GM19238 (cell line): Measurements from ENCODE around the gene LGALS9.
"Not testable (repeated sequence)": the region's sequence is repeated elsewhere in the genome, so short reads cannot be mapped to it uniquely, and the experiment has no call there.

ENCODE experiments used
- DNase-seq: peaks from one replicate; pipeline ENCODE4 v3.0.0; 2011; ENCODE audit warnings: low spot score; ENCODE audit not compliant: insufficient read length

LGALS9 gene

DNA sequence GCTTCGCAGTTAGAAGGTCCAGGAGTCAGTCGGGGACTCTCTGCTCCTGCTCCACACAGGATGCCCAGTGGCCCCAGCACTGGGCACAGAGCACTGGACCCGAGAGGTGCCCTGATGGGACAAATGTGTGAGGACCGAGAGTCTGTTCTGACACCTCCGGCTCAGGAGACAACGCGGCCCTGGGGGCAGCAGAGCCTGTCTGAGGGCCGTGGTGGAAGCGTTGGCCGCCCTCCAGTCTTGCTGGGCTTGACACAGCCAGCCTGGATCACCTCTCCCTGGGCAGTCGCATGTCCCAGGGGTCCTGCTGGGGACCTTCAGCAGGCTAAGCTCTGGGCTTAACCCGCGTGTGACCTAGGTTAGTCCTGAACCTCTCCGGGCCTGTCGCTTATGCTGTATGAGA is 23.1 kb downstream of the LGALS9 start:
- DNase-seq, result no peak

DNA sequence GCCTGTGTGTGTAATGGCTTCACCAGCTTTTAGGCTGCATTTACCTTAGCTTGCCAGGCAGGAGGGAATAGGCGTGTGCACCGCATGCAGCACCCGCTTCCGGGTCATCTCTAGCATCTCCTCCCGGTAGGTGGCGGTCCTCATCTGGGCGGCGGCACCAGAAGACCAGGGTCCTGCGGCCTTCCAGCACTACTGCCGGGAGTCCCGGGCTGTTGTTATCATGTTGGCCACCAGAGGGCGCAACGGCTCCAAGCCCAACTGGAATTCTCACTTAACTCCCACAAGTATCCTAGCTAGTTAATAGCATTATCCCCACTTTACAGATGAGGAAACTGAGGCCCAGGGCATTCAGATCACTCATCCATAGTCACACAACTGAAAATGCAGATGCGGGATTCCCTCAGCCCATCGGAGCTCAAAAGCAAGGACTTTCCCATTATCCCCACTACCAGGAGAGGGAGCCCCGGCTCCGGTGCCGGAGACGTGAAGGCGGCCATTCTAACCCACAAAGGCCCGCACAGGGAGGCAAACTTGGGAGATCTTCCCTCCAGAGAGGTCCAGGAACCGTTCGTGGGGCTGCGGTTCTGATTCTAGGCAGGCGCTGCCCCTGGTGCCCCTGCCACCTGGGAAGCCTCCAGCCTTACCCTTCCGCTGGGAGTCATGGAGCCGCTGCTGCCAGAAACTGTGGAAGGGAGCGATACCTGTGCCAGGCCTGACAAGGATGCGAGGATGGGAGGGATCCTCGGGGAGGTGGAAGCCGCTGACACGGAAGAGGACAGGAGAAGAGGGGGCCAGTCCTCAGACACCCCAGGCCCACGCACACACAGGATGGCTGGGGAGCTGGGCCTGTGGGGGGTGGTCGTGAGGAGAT is 23.9 kb downstream of the LGALS9 start:
- peak; percentile 89 for DNase-seq

- DNase-seq, result not testable (repeated sequence)
Measured at GRCh38 chr17:27655525-27656111, 24.6 kb downstream of the LGALS9 start.

- not testable (repeated sequence) for DNase-seq
Measured at GRCh38 chr17:27656620-27657019, 25.6 kb downstream of the LGALS9 start.

- DNase-seq, result no peak
Measured at GRCh38 chr17:27657620-27658019, 26.6 kb downstream of the LGALS9 start.

DNA sequence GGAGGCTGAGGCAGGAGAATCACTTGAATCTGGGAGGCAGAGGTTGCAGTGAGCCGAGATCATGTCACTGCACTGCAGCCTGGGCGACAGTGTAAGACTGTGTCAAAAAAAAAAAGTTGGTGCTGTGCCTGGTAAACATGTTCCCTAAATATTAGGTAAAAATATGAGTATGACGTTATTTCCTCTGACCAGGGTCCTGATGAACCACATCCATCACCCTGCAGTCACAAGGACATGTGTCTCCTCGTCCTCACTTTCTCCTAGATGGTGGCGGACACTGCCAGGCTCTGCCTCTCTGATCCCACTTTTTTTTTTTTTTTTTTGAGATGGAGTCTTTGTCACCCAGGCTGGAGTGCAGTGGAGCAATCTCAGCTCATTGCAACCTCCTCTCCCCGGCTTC is 28.7 kb downstream of the LGALS9 start:
- no peak for DNase-seq

DNA sequence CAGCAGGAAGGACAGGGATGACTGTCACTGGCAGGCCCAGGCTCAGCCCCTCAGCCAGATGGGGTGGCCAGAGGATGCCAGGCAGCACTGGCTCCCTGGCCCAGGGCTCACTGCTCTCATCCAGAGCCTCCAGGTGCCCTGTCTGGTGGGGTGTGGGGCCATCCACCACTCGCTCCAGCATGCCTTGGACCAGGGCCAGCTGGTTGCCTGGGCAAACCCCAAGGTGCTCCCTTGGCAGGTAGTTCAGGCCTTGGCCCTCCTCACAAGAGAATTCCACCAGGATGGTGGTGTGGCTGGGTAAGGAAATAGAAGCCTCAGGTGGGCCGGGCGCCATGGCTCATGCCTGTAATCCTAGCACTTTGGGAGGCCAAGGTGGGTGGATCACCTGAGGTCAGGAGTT is 29.4 kb downstream of the LGALS9 start:
- no peak for DNase-seq

DNA sequence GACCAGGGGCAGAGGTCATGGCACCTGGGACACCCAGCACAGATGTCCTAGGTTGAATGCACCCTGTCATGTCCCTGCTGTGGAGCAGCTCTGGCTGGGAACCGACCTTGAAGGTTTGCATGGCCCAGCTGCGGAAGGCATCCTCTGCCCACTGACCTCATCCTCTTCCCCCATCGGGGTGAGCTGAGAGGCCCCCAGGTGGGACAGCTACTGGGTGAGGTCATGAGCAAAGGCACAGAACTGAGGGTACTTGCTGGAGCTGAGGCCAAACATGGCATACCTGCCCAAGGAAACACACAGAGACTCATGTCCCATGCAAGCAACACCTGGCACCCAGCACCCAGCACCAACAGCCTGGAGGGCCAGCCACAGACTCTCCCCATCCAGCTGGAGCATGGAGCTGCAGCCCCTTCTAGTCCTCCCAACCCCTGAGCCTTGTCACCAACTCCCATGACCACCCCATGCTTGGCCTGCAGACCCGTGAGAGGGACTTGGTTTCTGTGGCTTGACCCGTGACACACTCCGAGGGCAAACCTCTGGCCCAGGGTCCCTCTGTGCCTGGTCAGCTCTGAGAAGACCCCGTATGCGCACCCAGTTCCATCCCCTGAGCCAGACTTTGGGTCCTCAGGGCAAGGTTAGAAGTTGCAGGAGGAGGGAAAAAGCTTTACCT is 33.1 kb downstream of the LGALS9 start:
- no peak for DNase-seq

DNA sequence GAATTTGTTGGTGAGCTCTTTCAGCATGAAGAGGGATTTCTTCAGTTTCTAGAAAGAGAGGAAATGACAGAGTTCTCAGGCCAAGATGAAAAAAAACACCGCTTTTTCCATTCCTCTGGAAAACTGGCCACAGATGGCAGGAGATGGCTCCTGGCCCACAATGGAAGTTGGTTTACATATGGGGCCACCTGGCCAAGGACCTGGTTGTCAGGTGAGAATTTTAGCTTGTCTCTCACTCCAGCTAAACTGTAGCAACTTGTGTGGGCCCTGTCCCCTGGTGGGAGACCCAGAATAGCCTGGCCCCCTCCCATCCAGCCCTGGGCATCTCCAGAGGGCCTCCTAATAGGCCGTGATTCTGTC is 33.6 kb downstream of the LGALS9 start:
- no peak for DNase-seq

DNA sequence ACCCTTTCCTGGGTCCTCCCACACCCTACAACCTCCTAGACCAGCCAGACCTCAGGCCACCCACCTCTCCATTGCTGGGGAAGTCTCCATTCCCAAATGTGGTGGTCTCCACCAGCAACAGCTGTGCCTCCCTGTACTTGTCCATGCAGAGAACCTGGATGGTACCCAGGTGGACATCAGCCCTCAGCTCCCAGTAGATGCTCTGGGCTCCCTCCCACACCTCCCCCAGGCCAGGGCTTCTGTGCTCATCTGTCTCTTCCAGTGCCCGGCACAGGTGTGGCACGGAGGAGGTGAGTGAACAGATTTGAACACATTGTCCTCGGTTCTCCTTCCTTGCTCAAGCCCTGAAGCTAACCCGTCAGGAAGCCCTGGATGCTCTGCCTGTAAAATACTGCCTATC is 34.6 kb downstream of the LGALS9 start:
- DNase-seq, result no peak

DNA sequence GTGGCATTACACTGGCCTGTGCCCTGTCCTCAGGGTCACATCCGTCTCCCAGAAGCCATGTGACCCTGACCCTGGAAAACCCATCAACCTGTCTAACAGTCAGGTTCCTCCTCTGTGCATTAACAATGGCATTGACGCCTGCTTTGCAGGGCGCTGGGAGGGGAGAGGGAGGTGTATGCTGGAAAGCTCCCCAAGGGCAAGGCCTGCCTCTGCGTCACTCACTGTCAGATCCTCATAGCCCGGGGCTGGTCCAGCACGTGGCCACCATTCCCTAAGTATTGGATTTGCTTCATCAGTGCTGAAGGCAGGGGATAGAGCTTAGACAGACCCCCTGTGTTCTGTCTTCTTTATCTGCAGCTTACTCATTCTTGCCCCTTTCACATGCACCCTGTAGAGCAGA is 35.3 kb downstream of the LGALS9 start:
- not testable (repeated sequence) for DNase-seq

DNA sequence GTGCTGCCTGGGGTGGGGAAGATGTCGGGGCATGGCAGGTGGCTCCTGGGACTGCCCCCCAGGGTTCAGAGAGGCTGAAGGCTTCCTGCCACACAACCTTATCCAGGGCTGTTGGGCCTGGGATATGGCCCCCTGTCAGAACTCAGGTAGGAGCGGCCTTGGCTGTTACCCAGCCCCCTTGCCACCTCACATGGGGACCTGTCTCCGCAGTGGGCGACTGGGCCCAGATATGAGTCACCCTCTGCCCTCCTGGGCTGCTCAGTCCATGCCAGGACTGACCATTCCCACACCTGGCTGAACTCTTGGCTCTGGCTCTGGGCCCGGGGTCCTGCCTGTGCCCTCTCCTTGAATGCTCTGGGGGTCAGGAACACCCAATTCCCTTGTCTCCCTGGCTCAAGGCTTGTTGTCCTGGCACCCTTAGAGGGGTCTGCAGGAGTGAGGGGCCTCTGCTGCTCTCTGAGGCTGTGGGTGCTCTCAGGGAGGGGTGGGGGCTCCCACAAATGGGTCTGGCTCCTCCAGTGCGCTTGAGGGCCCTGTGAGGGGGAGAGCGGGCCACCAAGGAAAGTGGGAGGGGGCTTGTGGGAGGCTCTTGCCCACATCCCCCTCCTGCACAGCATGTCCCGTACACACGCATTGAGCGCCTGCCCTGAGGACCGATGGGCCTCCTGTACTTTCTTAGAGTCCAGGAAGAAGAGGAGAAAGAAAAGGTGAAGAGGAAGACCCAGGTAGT is 36.0 kb downstream of the LGALS9 start:
- DNase-seq, result no peak

DNA sequence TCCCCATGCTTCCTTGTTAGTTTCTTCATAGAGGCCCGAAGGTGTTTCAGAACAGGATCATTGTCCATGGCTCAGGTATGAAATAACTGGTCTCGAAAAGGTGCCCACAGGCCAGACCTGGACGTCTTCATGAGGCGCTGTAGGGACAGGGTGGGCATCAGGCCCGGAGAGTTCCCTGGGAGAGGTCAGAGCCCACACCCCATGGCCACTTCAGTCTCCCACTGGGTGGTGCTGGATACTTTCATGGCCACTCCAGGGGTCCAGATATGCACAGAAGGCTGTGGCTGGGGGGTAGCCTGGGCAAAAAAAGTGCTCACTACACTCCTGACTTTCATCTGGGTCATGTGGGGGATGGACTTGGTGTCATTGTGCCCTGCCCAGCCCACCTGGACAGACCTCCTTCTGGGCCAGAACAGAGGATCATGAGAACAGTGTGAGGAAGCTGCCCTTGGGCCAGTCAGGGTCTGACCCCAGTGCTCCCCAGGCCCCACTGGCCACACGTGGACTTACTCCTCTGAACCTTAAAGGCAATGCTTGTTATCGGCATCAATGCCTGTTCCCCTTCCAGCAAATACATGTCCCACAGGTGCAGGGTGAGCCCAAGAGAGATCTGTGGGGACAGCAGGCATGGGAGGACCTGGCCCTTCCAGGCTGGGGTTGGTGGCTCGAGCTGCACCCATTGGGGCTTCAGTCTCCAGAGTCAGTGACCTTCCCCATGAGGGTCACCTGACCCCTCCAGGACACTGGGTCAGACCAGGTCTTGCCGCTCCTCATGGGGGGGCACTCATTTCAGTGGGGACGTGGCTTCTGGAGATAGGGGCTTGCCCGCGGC is 36.9 kb downstream of the LGALS9 start:
- DNase-seq, result no peak

- DNase-seq, result no peak
Measured at GRCh38 chr17:27668488-27668823, 37.5 kb downstream of the LGALS9 start.

- no peak for DNase-seq
Measured at GRCh38 chr17:27669136-27669535, 38.1 kb downstream of the LGALS9 start.

GRCh38 chr17:27669850-27670249 is 38.9 kb downstream of the LGALS9 start:
- no peak for DNase-seq

DNA sequence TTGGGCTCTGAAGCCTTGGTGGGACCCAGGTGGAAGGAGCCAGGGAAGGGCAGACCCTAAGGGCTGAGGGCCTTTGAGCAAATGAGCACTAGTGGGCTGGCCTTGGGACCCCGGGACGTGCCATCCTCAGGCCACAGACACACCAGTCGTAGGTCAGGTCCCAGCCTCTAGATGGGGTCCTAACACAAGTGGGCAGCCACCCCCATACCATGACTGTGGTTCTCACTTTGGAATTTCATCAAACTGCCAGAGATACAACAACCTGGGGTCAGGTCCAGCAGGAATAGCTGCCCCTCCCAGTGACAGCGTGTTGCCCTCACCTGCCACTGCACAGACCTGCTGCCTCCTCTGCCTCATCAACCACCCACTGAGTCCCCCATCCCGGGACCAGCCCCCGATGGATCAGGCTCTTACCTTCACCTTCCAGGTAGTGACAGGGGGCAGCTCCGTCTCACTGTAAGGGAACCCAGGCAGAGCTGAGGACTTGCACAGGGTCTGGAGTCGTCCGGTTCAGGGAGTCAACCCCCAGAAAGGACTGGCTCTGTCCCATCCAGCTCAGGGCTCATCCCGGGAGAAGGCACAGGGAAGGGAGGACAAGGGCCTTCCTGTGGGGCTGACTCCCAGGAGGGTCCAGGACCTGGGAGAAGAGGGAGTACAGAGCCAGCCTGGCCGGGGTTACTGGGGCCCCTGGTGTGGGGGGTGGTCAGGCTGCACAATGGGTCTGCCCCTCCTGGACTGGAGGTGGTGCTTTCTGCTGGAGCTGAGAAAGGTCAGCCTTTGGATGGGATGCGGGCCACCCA is 40.0 kb downstream of the LGALS9 start:
- no peak for DNase-seq

GRCh38 chr17:27671591-27671910 is 40.6 kb downstream of the LGALS9 start:
- no peak for DNase-seq

DNA sequence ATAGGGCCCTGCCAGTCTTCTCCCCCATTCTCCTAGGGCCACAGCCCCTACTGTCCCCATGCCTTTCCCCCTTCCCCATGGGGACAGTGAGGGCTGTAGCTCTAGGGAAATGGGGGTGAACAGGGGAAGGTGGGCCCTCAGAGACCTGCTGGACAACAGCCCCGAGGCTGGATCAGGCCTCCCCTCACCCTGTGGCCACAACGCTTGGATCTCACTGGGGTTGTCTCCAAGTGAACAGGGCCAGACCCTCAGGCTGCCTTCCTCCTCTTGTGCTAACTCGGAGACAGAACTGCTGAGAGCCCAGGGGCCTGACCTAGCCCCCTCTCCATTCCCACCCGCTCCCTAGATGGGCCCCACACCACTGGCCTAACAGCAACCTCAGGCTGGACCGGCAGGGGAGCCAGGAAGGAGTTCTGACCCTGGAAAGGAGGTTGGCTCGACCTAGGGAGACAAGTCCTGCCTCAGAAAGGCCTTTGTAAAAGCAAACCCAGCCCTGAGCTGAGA is 41.0 kb downstream of the LGALS9 start:
- DNase-seq, result not testable (repeated sequence)

- DNase-seq, result no peak
Measured at GRCh38 chr17:27674335-27674734, 43.3 kb downstream of the LGALS9 start.
